Endothelial cell of umbilical vein (primary cell): ENCODE measurements around the gene CBLC. TPM values are rescaled to one million over a fixed set of nuclear protein-coding genes. Genes with fewer than 3 reads are reported as not detected.

Experiments used
- BruUV-seq: library from RNA; stranded (reverse); fragments of 400-500 nt; replicated peaks from 2 replicates; lab custom pipeline; 2021; lab: Mats Ljungman, UMichigan
- CTCF ChIA-PET: fragments of 300-600, 350-600 bp; sonication (Branson Sonifier 250); formaldehyde crosslinking; loops from one replicate; lab custom pipeline; 2021; ENCODE audit warnings: antibody characterized with exemption, inconsistent platforms; lab: Charles Lee
- POLR2A ChIA-PET: fragments of 300-600, 350-600 bp; sonication (Branson Sonifier 250); formaldehyde crosslinking; loops from one replicate; lab custom pipeline; 2021; ENCODE audit warnings: antibody characterized with exemption, inconsistent platforms; lab: Charles Lee
- DNase-seq: peaks from one replicate; pipeline ENCODE4 v3.0.0-alpha.2; 2011; ENCODE audit warnings: low read depth, low spot score
- FAIRE-seq: peaks from 2 replicates; lab custom pipeline; 2011; peaks lifted over from hg19 to GRCh38; lab: Jason Lieb, UNC
- H2AFZ ChIP-seq: 2 replicates; pipeline ENCODE4 v1.6.0; 2012; ENCODE audit warnings: low read depth, low read length, control low read depth, inconsistent platforms
- H3K27ac ChIP-seq: 2 replicates; pipeline ENCODE4 v1.5.1; 2011; ENCODE audit warnings: low read depth, mild to moderate bottlenecking, control low read depth, low read length, moderate library complexity; ENCODE audit not compliant: insufficient read depth
- H3K27me3 ChIP-seq, 2 experiments: 2 replicates each; pipeline versions ENCODE4 v1.6.0 to v1.6.1; 2011; ENCODE audit warnings: low read length in 2 of 2, mixed read lengths in 1 of 2; ENCODE audit not compliant: control insufficient read depth in 2 of 2, insufficient read depth in 2 of 2
- H3K36me3 ChIP-seq, 2 experiments: 2 replicates in 1 of 2; 3 replicates in 1 of 2; pipeline ENCODE4 v1.5.1; 2011; ENCODE audit warnings: low read length in 2 of 2, mild to moderate bottlenecking in 1 of 2, moderate library complexity in 1 of 2; ENCODE audit not compliant: control insufficient read depth in 2 of 2, insufficient read depth in 2 of 2; ENCODE audit errors: extremely low read depth in 1 of 2
- H3K4me1 ChIP-seq: 3 replicates; pipeline ENCODE4 v1.5.1; 2011; ENCODE audit warnings: mild to moderate bottlenecking, low read length; ENCODE audit not compliant: control insufficient read depth, insufficient read depth; ENCODE audit errors: extremely low read depth
- H3K4me2 ChIP-seq: 2 replicates; pipeline ENCODE4 v1.6.1; 2011; ENCODE audit warnings: low read length, control low read depth, mixed read lengths; ENCODE audit not compliant: insufficient read depth
- H3K4me3 ChIP-seq, 3 experiments: fragments of 200-600 bp in 1 of 3; sonication (generic), shearing (Covaris generic) in 1 of 3; replicated peaks in 1 of 3; 2 replicates each; pipeline ENCODE4 v1.5.1; 2011 to 2016; ENCODE audit warnings: control low read depth in 3 of 3, low read length in 3 of 3, mild to moderate bottlenecking in 2 of 3, inconsistent platforms in 1 of 3, low read depth in 1 of 3, moderate library complexity in 1 of 3; ENCODE audit not compliant: insufficient read depth in 1 of 3
- H3K79me2 ChIP-seq: 2 replicates; pipeline ENCODE4 v1.6.0; 2012; ENCODE audit warnings: low read length, inconsistent platforms; ENCODE audit not compliant: control insufficient read depth, insufficient read depth
- H3K9ac ChIP-seq: replicated peaks from 2 replicates; pipeline ENCODE3; 2011; ENCODE audit warnings: low read length, control low read depth; ENCODE audit not compliant: insufficient read depth; ENCODE audit errors: extremely low read depth
- H3K9me1 ChIP-seq: replicated peaks from 3 replicates; pipeline ENCODE4 v1.6.0; 2011; ENCODE audit warnings: mild to moderate bottlenecking, low read length; ENCODE audit not compliant: control insufficient read depth, insufficient read depth; ENCODE audit errors: extremely low read depth
- H3K9me3 ChIP-seq: replicated peaks from 2 replicates; pipeline ENCODE4 v1.5.1; 2012; ENCODE audit warnings: low read length, inconsistent platforms; ENCODE audit not compliant: control insufficient read depth, insufficient read depth
- H4K20me1 ChIP-seq: replicated peaks from 2 replicates; pipeline ENCODE3; 2011; ENCODE audit warnings: mild to moderate bottlenecking, low read length; ENCODE audit not compliant: control insufficient read depth, insufficient read depth; ENCODE audit errors: extremely low read depth
- EZH2 ChIP-seq: IDR thresholded peaks from 2 replicates; pipeline ENCODE4 v1.6.1; 2012; ENCODE audit warnings: borderline replicate concordance, low read depth, mild to moderate bottlenecking, moderate library complexity, low read length, inconsistent platforms; ENCODE audit not compliant: severe bottlenecking
- FOS ChIP-seq: IDR thresholded peaks from 2 replicates; pipeline ENCODE4 v1.6.1; 2011; ENCODE audit warnings: mild to moderate bottlenecking, low read length, moderate library complexity, borderline replicate concordance; ENCODE audit not compliant: insufficient read depth
- GATA2 ChIP-seq: IDR thresholded peaks from 2 replicates; pipeline ENCODE4 v1.7.0; 2011; ENCODE audit warnings: low read depth, mild to moderate bottlenecking, moderate library complexity, mixed read lengths, low read length; ENCODE audit not compliant: insufficient read length, insufficient read depth
- JUN ChIP-seq: IDR thresholded peaks from 2 replicates; pipeline ENCODE4 v1.6.1; 2011; ENCODE audit warnings: borderline replicate concordance, low read depth; ENCODE audit not compliant: insufficient read length, insufficient read depth
- MYC ChIP-seq: IDR thresholded peaks from one replicate; pipeline ENCODE4 v1.6.1; 2011; ENCODE audit warnings: mild to moderate bottlenecking, low read depth, low read length
- POLR2A ChIP-seq: IDR thresholded peaks from 2 replicates; pipeline ENCODE4 v1.6.1; 2012; ENCODE audit warnings: low read depth, mild to moderate bottlenecking, control low read depth, low read length
- POLR2AphosphoS5 ChIP-seq: IDR thresholded peaks from 2 replicates; pipeline ENCODE4 v1.6.1; 2012; ENCODE audit warnings: low read depth, mild to moderate bottlenecking, control low read depth, low read length, moderate library complexity; ENCODE audit not compliant: insufficient read depth
- dilution Hi-C: fragments of 300-500 bp; cut with MboI; formaldehyde crosslinking; loops from one replicate; pipeline ENCODE4 v1.15.0; 2019; ENCODE audit warnings: low sequenced_read_pairs; ENCODE audit not compliant: extremely low pct_ligation_motif_present
- intact Hi-C: fragments of 100-400 bp; cut with micrococcal nuclease; formaldehyde crosslinking; loops from one replicate; pipeline ENCODE4 v1.10.0; 2022
- polyA plus RNA-seq, 4 experiments: library from polyadenylated mRNA; depleted of rRNA in 3 of 4; stranded (reverse) in 3 of 4; unstranded in 1 of 4; fragments of >200 nt; gene quantifications; 2 replicates each; pipeline versions ENCODE4 v1.2.1 to v1.2.3, GENCODE V29; 2011 to 2012; ENCODE audit warnings: missing spikeins in 1 of 4
- total RNA-seq: library from RNA; stranded (reverse); gene quantifications from 2 replicates; pipeline ENCODE4 v1.2.3, GENCODE V29; 2021
- TF ChIP-seq, protein P1 (sequence below), 2 donors: IDR thresholded peaks; 1 replicate in 1 of 2; 2 replicates in 1 of 2; pipeline ENCODE4 v1.5.1; 2011; ENCODE audit warnings: low read length in 2 of 2, mild to moderate bottlenecking in 2 of 2, moderate library complexity in 2 of 2, control low read depth in 1 of 2, inconsistent platforms in 1 of 2, low read depth in 1 of 2; ENCODE audit not compliant: insufficient read depth in 1 of 2; ENCODE audit errors: extremely low read depth in 1 of 2
- TF ChIP-seq, protein P2 (sequence below): IDR thresholded peaks from 2 replicates; pipeline ENCODE4 v1.6.1; 2011; ENCODE audit not compliant: insufficient read depth, insufficient read length

The CBLC gene
- total and polyA plus RNA-seq, 2 donors (not counting 3 experiments of a cell fraction or from before 2014, with no cell fraction given), result 0.04 TPM; not detected in 1

DNA sequence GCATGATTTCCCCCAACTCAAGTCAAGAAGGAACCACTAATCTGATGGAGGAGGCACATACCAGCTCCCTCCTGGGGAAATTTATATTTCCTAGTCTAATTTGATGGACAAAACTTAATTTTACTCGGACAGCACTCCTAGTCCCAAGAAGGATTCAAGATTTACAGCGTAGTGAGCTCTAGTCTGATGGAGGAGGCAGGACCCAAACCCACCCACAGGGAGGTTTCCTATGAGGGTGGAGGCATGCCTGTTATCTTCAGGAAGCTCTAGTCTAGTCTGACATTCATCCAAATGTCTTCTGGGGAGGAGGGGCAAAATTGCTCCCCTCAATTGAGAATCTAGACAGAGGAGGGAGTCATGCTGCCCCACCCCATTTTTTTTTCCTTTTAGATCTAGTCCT is 39.6 kb upstream of the CBLC start:
- ChIA-PET CTCF (interaction anchor here (0.6 to 2.9 kb wide), 3 partner anchors 13 to 33 kb away, joined by 3 to 30 read pairs (median 6); no protein-coding TSS in a partner anchor), POLR2A (no interaction called here)
- H3K27me3 ChIP-seq, result no peaks in the 10 kb centered on the region
- DNase-seq (no peak), FAIRE-seq (no peak)
- no peaks in the 10 kb centered on the region for H3K79me2 ChIP-seq
- no peaks in the 10 kb centered on the region for H4K20me1 ChIP-seq
- peaks cover 16% of the 10 kb centered on the region for H3K4me1 ChIP-seq
- no peaks in the 10 kb centered on the region for H3K36me3 ChIP-seq
- no peak overlapping the region for H3K27ac ChIP-seq
- H2AFZ ChIP-seq, result no peak overlapping the region
- no TSS peak for BruUV-seq
- H3K4me3 ChIP-seq, result no peak overlapping the region
- H3K9me1 ChIP-seq, result no peaks in the 10 kb centered on the region
- intact Hi-C loops, result no loop called here
- H3K4me2 ChIP-seq, result no peak overlapping the region
- no peak overlapping the region for H3K9ac ChIP-seq
- H3K9me3 ChIP-seq, result no peaks in the 10 kb centered on the region
- TF ChIP-seq GATA2 (no peak), JUN (no peak), FOS (no peak), POLR2A (no peak), EZH2 (no peak), POLR2AphosphoS5 (no peak), MYC (no peak)
- TF ChIP-seq, protein P1, sequence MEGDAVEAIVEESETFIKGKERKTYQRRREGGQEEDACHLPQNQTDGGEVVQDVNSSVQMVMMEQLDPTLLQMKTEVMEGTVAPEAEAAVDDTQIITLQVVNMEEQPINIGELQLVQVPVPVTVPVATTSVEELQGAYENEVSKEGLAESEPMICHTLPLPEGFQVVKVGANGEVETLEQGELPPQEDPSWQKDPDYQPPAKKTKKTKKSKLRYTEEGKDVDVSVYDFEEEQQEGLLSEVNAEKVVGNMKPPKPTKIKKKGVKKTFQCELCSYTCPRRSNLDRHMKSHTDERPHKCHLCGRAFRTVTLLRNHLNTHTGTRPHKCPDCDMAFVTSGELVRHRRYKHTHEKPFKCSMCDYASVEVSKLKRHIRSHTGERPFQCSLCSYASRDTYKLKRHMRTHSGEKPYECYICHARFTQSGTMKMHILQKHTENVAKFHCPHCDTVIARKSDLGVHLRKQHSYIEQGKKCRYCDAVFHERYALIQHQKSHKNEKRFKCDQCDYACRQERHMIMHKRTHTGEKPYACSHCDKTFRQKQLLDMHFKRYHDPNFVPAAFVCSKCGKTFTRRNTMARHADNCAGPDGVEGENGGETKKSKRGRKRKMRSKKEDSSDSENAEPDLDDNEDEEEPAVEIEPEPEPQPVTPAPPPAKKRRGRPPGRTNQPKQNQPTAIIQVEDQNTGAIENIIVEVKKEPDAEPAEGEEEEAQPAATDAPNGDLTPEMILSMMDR (IDR thresholded peaks at IDR 0.05; ENCODE audit: extremely low read depth in 1 of 2, insufficient read depth in 1 of 2, low read depth in 1 of 2, low read length in 2 of 2), result no peak
- TF ChIP-seq, protein P2, sequence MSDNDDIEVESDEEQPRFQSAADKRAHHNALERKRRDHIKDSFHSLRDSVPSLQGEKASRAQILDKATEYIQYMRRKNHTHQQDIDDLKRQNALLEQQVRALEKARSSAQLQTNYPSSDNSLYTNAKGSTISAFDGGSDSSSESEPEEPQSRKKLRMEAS, result no peak
- dilution Hi-C loops, result no loop called here
